HEK293 (cell line): Measurements from ENCODE around the gene METTL24.

ENCODE experiments used
- CTCF ChIP-seq: fragments of 450-650 bp; formaldehyde crosslinking; IDR thresholded peaks from 2 replicates; pipeline ENCODE4 v1.5.1; 2016; ENCODE audit warnings: missing biosample characterization, missing genetic modification characterization
- PRDM2 ChIP-seq: fragments of 450-650 bp; formaldehyde crosslinking; IDR thresholded peaks from 2 replicates; pipeline ENCODE4 v1.5.1; 2016; ENCODE audit warnings: missing biosample characterization, missing genetic modification characterization, borderline replicate concordance
- PRDM4 ChIP-seq: fragments of 450-650 bp; formaldehyde crosslinking; IDR thresholded peaks from 2 replicates; pipeline ENCODE4 v1.5.1; 2017; ENCODE audit warnings: missing biosample characterization, missing genetic modification characterization
- TRIM28 ChIP-seq: IDR thresholded peaks from 2 replicates; pipeline ENCODE4 v1.6.1; 2011; ENCODE audit warnings: low read length, control low read depth, borderline replicate concordance
- ZBTB20 ChIP-seq: fragments of 450-650 bp; formaldehyde crosslinking; IDR thresholded peaks from 2 replicates; pipeline ENCODE4 v1.5.1; 2016; ENCODE audit warnings: missing biosample characterization, missing genetic modification characterization
- ZBTB26 ChIP-seq: fragments of 450-650 bp; formaldehyde crosslinking; optimal IDR thresholded peaks from 2 replicates; pipeline ENCODE3; 2016; ENCODE audit warnings: missing biosample characterization, mild to moderate bottlenecking, missing genetic modification characterization
- ZNF248 ChIP-seq: fragments of 450-650 bp; formaldehyde crosslinking; IDR thresholded peaks from 2 replicates; pipeline ENCODE4 v1.5.1; 2017; ENCODE audit warnings: missing biosample characterization, missing genetic modification characterization
- ZNF350 ChIP-seq: fragments of 450-650 bp; formaldehyde crosslinking; IDR thresholded peaks from 2 replicates; pipeline ENCODE4 v1.5.0; 2017; ENCODE audit warnings: missing biosample characterization, mild to moderate bottlenecking, missing genetic modification characterization
- ZNF501 ChIP-seq: fragments of 450-650 bp; formaldehyde crosslinking; IDR thresholded peaks from 2 replicates; pipeline ENCODE4 v1.5.1; 2016; ENCODE audit warnings: missing biosample characterization, missing genetic modification characterization
- ZNF544 ChIP-seq: fragments of 450-650 bp; formaldehyde crosslinking; IDR thresholded peaks from 2 replicates; pipeline ENCODE4 v1.5.0; 2017; ENCODE audit warnings: missing biosample characterization, missing genetic modification characterization
- ZNF776 ChIP-seq: fragments of 450-650 bp; formaldehyde crosslinking; IDR thresholded peaks from 2 replicates; pipeline ENCODE4 v1.5.0; 2017; ENCODE audit warnings: missing biosample characterization, missing genetic modification characterization, borderline replicate concordance
- ZXDB ChIP-seq: fragments of 450-650 bp; formaldehyde crosslinking; IDR thresholded peaks from 2 replicates; pipeline ENCODE4 v1.5.1; 2016; ENCODE audit warnings: missing biosample characterization, missing genetic modification characterization

- TF ChIP-seq CTCF (no peak), PRDM2 (tag by site-specific recombination) (no peak), ZXDB (tag by site-specific recombination) (peak; percentile 53; the same call in 1 of the 2 replicates), TRIM28 (peak; percentile 92), ZBTB20 (tag by site-specific recombination) (no peak), ZNF544 (tag by site-specific recombination) (no peak), ZNF248 (tag by site-specific recombination) (no peak), ZNF776 (tag by site-specific recombination) (no peak), ZNF350 (tag by site-specific recombination) (no peak), ZNF501 (no peak), ZBTB26 (no peak), PRDM4 (no peak)
Measured at GRCh38 chr6:110315869-110316398, 42.2 kb downstream of the METTL24 start.
